ENCODE measurements around the gene CACNA1C.

- TF ChIP-seq POLR2A (IDR thresholded peaks at IDR 0.05) (no peak), CTCF (IDR thresholded peaks at IDR 0.05) (no peak)
Measured at GRCh38 chr12:2507814-2508213, 455.0 kb downstream of the CACNA1C start.
